ENCODE results near the gene SLC9C2.

DNA sequence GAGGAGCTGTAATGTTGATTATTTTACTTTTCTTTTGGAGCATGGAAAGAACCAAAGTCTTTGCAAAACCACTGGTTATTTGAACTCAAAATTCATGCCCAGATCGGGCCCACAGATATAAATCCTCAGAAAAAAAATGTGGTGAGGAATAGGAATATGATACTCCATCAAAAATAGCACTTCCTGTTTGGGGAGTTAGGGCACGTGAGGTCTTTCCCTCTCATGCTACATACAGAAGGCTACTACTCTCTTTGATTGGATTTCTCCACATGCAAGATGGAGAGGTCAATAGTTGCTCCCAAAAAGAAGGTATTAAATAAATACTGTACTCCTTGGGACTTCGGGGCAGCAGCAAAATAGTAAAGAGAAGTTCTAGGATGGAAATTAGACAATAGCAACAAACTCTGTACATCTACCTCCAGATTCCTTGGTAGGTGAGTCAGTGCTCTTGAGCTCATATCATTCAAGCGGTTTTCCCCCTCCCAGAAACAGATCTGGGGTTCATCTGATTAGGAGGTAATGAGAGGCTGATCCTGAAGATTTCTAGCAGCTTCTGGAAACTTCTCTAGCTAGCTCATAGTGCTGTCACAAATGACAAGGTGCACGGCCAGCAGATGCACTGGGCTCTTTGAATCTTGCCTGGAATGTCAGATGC lies 47.1 kb downstream of the SLC9C2 start:
- TF ChIP-seq POLR2A (IDR thresholded peaks at IDR 0.05): no peak
- TF ChIP-seq, protein P1, sequence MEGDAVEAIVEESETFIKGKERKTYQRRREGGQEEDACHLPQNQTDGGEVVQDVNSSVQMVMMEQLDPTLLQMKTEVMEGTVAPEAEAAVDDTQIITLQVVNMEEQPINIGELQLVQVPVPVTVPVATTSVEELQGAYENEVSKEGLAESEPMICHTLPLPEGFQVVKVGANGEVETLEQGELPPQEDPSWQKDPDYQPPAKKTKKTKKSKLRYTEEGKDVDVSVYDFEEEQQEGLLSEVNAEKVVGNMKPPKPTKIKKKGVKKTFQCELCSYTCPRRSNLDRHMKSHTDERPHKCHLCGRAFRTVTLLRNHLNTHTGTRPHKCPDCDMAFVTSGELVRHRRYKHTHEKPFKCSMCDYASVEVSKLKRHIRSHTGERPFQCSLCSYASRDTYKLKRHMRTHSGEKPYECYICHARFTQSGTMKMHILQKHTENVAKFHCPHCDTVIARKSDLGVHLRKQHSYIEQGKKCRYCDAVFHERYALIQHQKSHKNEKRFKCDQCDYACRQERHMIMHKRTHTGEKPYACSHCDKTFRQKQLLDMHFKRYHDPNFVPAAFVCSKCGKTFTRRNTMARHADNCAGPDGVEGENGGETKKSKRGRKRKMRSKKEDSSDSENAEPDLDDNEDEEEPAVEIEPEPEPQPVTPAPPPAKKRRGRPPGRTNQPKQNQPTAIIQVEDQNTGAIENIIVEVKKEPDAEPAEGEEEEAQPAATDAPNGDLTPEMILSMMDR (IDR thresholded peaks at IDR 0.05): no peak
